Colonic mucosa (tissue), 4 donors: Measurements from ENCODE around the gene DEFB131A. TPM values are rescaled to one million over a fixed set of nuclear protein-coding genes. Genes with fewer than 3 reads are reported as not detected.
"Not testable (repeated sequence)": the region's sequence is repeated elsewhere in the genome, so short reads cannot be mapped to it uniquely, and the experiment has no call there.

Experiments used
- DNase-seq: peaks from one replicate; pipeline ENCODE4 v3.0.0-alpha.2; 2020
- H3K27ac ChIP-seq: fragments of 200-600 bp; one replicate; pipeline ENCODE4 v1.8.0; 2021
- H3K27me3 ChIP-seq: fragments of 200-600 bp; one replicate; pipeline ENCODE4 v1.8.0; 2021
- H3K36me3 ChIP-seq: fragments of 200-600 bp; one replicate; pipeline ENCODE4 v1.8.0; 2021
- H3K4me1 ChIP-seq: fragments of 200-600 bp; one replicate; pipeline ENCODE4 v1.8.0; 2021; ENCODE audit warnings: mild to moderate bottlenecking
- H3K4me3 ChIP-seq: fragments of 200-600 bp; one replicate; pipeline ENCODE4 v1.8.0; 2021
- H3K9ac ChIP-seq, 2 donors: one replicate each; pipeline ENCODE4 v1.7.0; 2013; ENCODE audit warnings: control low read depth in 2 of 2, low read depth in 2 of 2, low read length in 2 of 2
- H3K9me3 ChIP-seq: fragments of 200-600 bp; one replicate; pipeline ENCODE4 v1.8.0; 2021
- CTCF ChIP-seq: fragments of 200-600 bp; IDR thresholded peaks from one replicate; pipeline ENCODE4 v1.8.0; 2022; ENCODE audit warnings: antibody characterized with exemption, mild to moderate bottlenecking
- intact Hi-C: fragments of 100-400 bp; cut with DNase I; formaldehyde crosslinking; loops from one replicate; pipeline ENCODE4 v1.14.1; 2022
- total RNA-seq, 2 donors: library from RNA; stranded (reverse); fragmentation: NEBNext Ultra II Directional in 1 of 2; extraction: Animal tissue kit (Norgen Biotek cat#: 25700) in 1 of 2; gene quantifications; one replicate each; pipeline ENCODE4 v1.2.1, GENCODE V29; 2021
- donor health status: healthy.
- donor health status: DM: no; HTN: no; CAD: no.
- donor health status: DM: no; HTN: no; CAD: no.

Gene DEFB131A
- total RNA-seq, 2 donors from 2014 or later: not detected

- H3K27ac ChIP-seq, H3K9ac ChIP-seq, intact Hi-C loops, H3K27me3 ChIP-seq, H3K9me3 ChIP-seq, H3K4me3 ChIP-seq, H3K4me1 ChIP-seq, H3K36me3 ChIP-seq: not testable (repeated sequence)
- TF ChIP-seq CTCF: peak; percentile 37
- DNase-seq: peak; percentile 91
Measured at GRCh38 chr4:9495443-9495842, 51.2 kb downstream of the DEFB131A start.

- H3K27me3 ChIP-seq, H3K4me1 ChIP-seq, H3K27ac ChIP-seq, H3K36me3 ChIP-seq, intact Hi-C loops, DNase-seq, H3K9ac ChIP-seq, H3K9me3 ChIP-seq: not testable (repeated sequence)
- peak overlapping the region; percentile 15 for H3K4me3 ChIP-seq
Measured at GRCh38 chr4:9497575-9498467, 53.6 kb downstream of the DEFB131A start.

- H3K4me1 ChIP-seq: not testable (repeated sequence)
Measured at GRCh38 chr4:9498468-9499040, 54.3 kb downstream of the DEFB131A start.

GRCh38 chr4:9499974-9500487 is 55.8 kb downstream of the DEFB131A start:
- not testable (repeated sequence) for H3K36me3 ChIP-seq

More at GRCh38 chr4:9498468-9499040, 54.3 kb downstream of the DEFB131A start:
- H3K27me3 ChIP-seq, H3K9ac ChIP-seq, H3K9me3 ChIP-seq, H3K27ac ChIP-seq, intact Hi-C loops, H3K36me3 ChIP-seq: not testable (repeated sequence)
- DNase-seq: peak; percentile 76
- peak overlapping the region; percentile 15 for H3K4me3 ChIP-seq

More at GRCh38 chr4:9499974-9500487, 55.8 kb downstream of the DEFB131A start:
- H3K4me1 ChIP-seq, H3K9me3 ChIP-seq, H3K9ac ChIP-seq, H3K4me3 ChIP-seq, DNase-seq, H3K27me3 ChIP-seq, intact Hi-C loops, H3K27ac ChIP-seq: not testable (repeated sequence)

Other genes starting within 250 kb of the DEFB131A start
- gene USP17L10, start 233.8 kb upstream of the DEFB131A start, total RNA-seq: not detected
- gene USP17L11, start 229.0 kb upstream of the DEFB131A start, total RNA-seq: not detected
- not detected for gene USP17L12, start 224.3 kb upstream of the DEFB131A start, total RNA-seq
- gene USP17L13, start 219.5 kb upstream of the DEFB131A start, total RNA-seq: not detected
- gene USP17L15, start 210.0 kb upstream of the DEFB131A start, total RNA-seq: not detected
- gene USP17L17, start 200.5 kb upstream of the DEFB131A start, total RNA-seq: not detected
- gene USP17L18, start 195.8 kb upstream of the DEFB131A start, total RNA-seq: not detected
- gene USP17L19, start 191.0 kb upstream of the DEFB131A start, total RNA-seq: not detected
- gene USP17L20, start 186.3 kb upstream of the DEFB131A start, total RNA-seq: not detected
- not detected for gene USP17L21, start 181.5 kb upstream of the DEFB131A start, total RNA-seq
- not detected for gene USP17L22, start 176.8 kb upstream of the DEFB131A start, total RNA-seq
- gene USP17L24, start 119.2 kb upstream of the DEFB131A start, total RNA-seq: not detected
- gene USP17L25, start 114.5 kb upstream of the DEFB131A start, total RNA-seq: not detected
- gene USP17L26, start 109.8 kb upstream of the DEFB131A start, total RNA-seq: not detected
- gene USP17L5, start 105.0 kb upstream of the DEFB131A start, total RNA-seq: not detected
- gene USP17L27, start 100.3 kb upstream of the DEFB131A start, total RNA-seq: not detected
- not detected for gene USP17L28, start 95.5 kb upstream of the DEFB131A start, total RNA-seq
- gene USP17L29, start 90.8 kb upstream of the DEFB131A start, total RNA-seq: not detected
- not detected for gene USP17L30, start 81.3 kb upstream of the DEFB131A start, total RNA-seq